HCT116 (cell line): ENCODE results near the gene ERFE. TPM values are rescaled to one million over a fixed set of nuclear protein-coding genes. Genes with fewer than 3 reads are reported as not detected.

Experiments used
- ATAC-seq: fragments of 200-7000 bp; cut with Tn5 transposase; 2 replicates; pipeline ENCODE4 v1.9.1; 2020; ENCODE audit warnings: mild to moderate bottlenecking, moderate library complexity
- BruUV-seq: library from RNA; stranded (reverse); fragments of 400-500 nt; replicated peaks from 2 replicates; lab custom pipeline; 2021; lab: Mats Ljungman, UMichigan
- CTCF ChIA-PET: fragments of 300-600 bp; sonication (Branson Sonifier 250); formaldehyde crosslinking; loops from one replicate; lab custom pipeline; 2021; ENCODE audit warnings: antibody characterized with exemption; lab: Charles Lee
- POLR2A ChIA-PET: fragments of 300-600, 350-600 bp; sonication (Branson Sonifier 250); formaldehyde crosslinking; loops from one replicate; lab custom pipeline; 2021; ENCODE audit warnings: antibody characterized with exemption; lab: Charles Lee
- RAD21 ChIA-PET, 2 experiments: fragments of 300-600 bp; sonication (Branson Sonifier 250); formaldehyde crosslinking; loops; one replicate each; lab custom pipeline; 2023; ENCODE audit warnings: low total read pairs in 2 of 2; ENCODE audit not compliant: uncharacterized antibody in 2 of 2, unreplicated experiment in 2 of 2, low non-redundant PET in 1 of 2; lab: Charles Lee
- DNase-seq: peaks from one replicate; pipeline ENCODE4 v3.0.0-alpha.2; 2010; ENCODE audit warnings: low read depth, low spot score
- H2AFZ ChIP-seq: fragments of 200-600 bp; shearing (Covaris generic), sonication (generic); 2 replicates; pipeline ENCODE4 v1.6.1; 2017; ENCODE audit warnings: low read depth, mixed run types, mixed read lengths, antibody characterized with exemption, low read length; ENCODE audit not compliant: poor library complexity, severe bottlenecking
- H3K27ac ChIP-seq: 2 replicates; pipeline ENCODE4 v1.5.1; 2012; ENCODE audit warnings: low read depth, low read length
- H3K27me3 ChIP-seq: fragments of 200-600 bp; sonication (generic); 2 replicates; pipeline ENCODE4 v1.6.1; 2016; ENCODE audit warnings: mixed run types, low read length, mixed read lengths; ENCODE audit not compliant: insufficient read depth
- H3K36me3 ChIP-seq, 2 experiments: fragments of 200-500 bp in 1 of 2; fragments of 200-600 bp in 1 of 2; sonication (Bioruptor generic) in 1 of 2; sonication (generic) in 1 of 2; 2 replicates each; pipeline versions ENCODE4 v1.5.1 to v1.6.1; 2014 to 2016; ENCODE audit warnings: low read length in 2 of 2, inconsistent platforms in 1 of 2, mixed read lengths in 1 of 2, mixed run types in 1 of 2; ENCODE audit not compliant: insufficient read depth in 2 of 2, control insufficient read depth in 1 of 2
- H3K4me1 ChIP-seq, 2 experiments: fragments of 200-600 bp in 1 of 2; sonication (generic) in 1 of 2; 2 replicates each; pipeline versions ENCODE4 v1.5.1 to v1.6.1; 2012 to 2017; ENCODE audit warnings: low read length in 2 of 2, inconsistent platforms in 1 of 2, mild to moderate bottlenecking in 1 of 2, mixed read lengths in 1 of 2, mixed run types in 1 of 2, moderate library complexity in 1 of 2; ENCODE audit not compliant: insufficient read depth in 2 of 2, control insufficient read depth in 1 of 2
- H3K4me2 ChIP-seq: fragments of 200-600 bp; sonication (generic); 2 replicates; pipeline ENCODE4 v1.6.1; 2017; ENCODE audit warnings: mixed run types, low read length, mixed read lengths
- H3K4me3 ChIP-seq, 2 experiments: fragments of 200-600 bp in 1 of 2; sonication (generic) in 1 of 2; replicated peaks in 1 of 2; 2 replicates each; pipeline ENCODE4 v1.5.1; 2011 to 2016; ENCODE audit warnings: low read length in 2 of 2, control low read depth in 1 of 2, low read depth in 1 of 2, mild to moderate bottlenecking in 1 of 2, mixed read lengths in 1 of 2, mixed run types in 1 of 2
- H3K79me2 ChIP-seq: fragments of 200-600 bp; sonication (generic); 2 replicates; pipeline ENCODE4 v1.6.1; 2017; ENCODE audit warnings: mild to moderate bottlenecking, mixed run types, low read length, moderate library complexity, mixed read lengths; ENCODE audit not compliant: insufficient read depth
- H3K9ac ChIP-seq: fragments of 200-600 bp; sonication (generic); 2 replicates; pipeline ENCODE4 v1.6.1; 2016; ENCODE audit warnings: low read length, mixed read lengths
- H3K9me2 ChIP-seq: fragments of 200-600 bp; sonication (generic), shearing (Covaris generic); 2 replicates; pipeline ENCODE4 v1.6.1; 2017; ENCODE audit warnings: mixed run types, mild to moderate bottlenecking, moderate library complexity; ENCODE audit not compliant: insufficient read depth
- H3K9me3 ChIP-seq, 2 experiments: fragments of 200-500 bp in 1 of 2; fragments of 200-600 bp in 1 of 2; sonication (Bioruptor generic) in 1 of 2; sonication (generic) in 1 of 2; 2 replicates each; pipeline ENCODE4 v1.6.1; 2014 to 2017; ENCODE audit warnings: low read length in 2 of 2, mixed read lengths in 2 of 2, inconsistent platforms in 1 of 2, low read depth in 1 of 2, mild to moderate bottlenecking in 1 of 2, mixed run types in 1 of 2, moderate library complexity in 1 of 2; ENCODE audit not compliant: control insufficient read depth in 1 of 2, insufficient read depth in 1 of 2
- H4K20me1 ChIP-seq: fragments of 200-600 bp; sonication (generic), shearing (Covaris generic); 2 replicates; pipeline ENCODE4 v1.6.1; 2017; ENCODE audit warnings: mixed run types, mild to moderate bottlenecking, moderate library complexity; ENCODE audit not compliant: insufficient read depth
- CBX3 ChIP-seq: IDR thresholded peaks from 2 replicates; pipeline ENCODE4 v1.6.1; 2012; ENCODE audit warnings: low read depth
- POLR2AphosphoS5 ChIP-seq: IDR thresholded peaks from 2 replicates; pipeline ENCODE4 v1.6.1; 2011; ENCODE audit warnings: mild to moderate bottlenecking, low read depth, low read length, moderate library complexity
- YY1 ChIP-seq: IDR thresholded peaks from 2 replicates; pipeline ENCODE4 v1.6.1; 2011; ENCODE audit warnings: low read length, low read depth, moderate library complexity, mild to moderate bottlenecking; ENCODE audit not compliant: insufficient replicate concordance; ENCODE audit errors: extremely low read depth
- ZFX ChIP-seq: fragments of 450-650 bp; IDR thresholded peaks from 2 replicates; pipeline ENCODE4 v1.6.1; 2017
- intact Hi-C: fragments of 100-400 bp; cut with micrococcal nuclease; formaldehyde crosslinking; loops from 2 replicates; pipeline ENCODE4 v1.10.0; 2022
- total RNA-seq: library from RNA; stranded (reverse); gene quantifications from one replicate; pipeline ENCODE4 v1.2.1, GENCODE V29; 2021; ENCODE audit not compliant: unreplicated experiment
- TF ChIP-seq, protein P1 (sequence below), 3 experiments: fragments of 200-600 bp in 1 of 3; sonication (generic) in 1 of 3; IDR thresholded peaks in 2 of 3; conservative IDR thresholded peaks in 1 of 3; 2 replicates each; pipeline ENCODE4 v1.5.1; 2012 to 2017; ENCODE audit warnings: low read depth in 2 of 3, low read length in 2 of 3, antibody characterized with exemption in 1 of 3, borderline replicate concordance in 1 of 3, control low read depth in 1 of 3, mild to moderate bottlenecking in 1 of 3, mixed read lengths in 1 of 3, mixed run types in 1 of 3, moderate library complexity in 1 of 3; ENCODE audit not compliant: insufficient read depth in 1 of 3
- TF ChIP-seq, protein P2 (sequence below): IDR thresholded peaks from 2 replicates; pipeline ENCODE4 v1.6.1; 2011; ENCODE audit warnings: mild to moderate bottlenecking, low read length, moderate library complexity; ENCODE audit not compliant: insufficient replicate concordance; ENCODE audit errors: extremely low read depth

ERFE gene
- total RNA-seq, 1 experiment from 2014 or later: 17.3 TPM

DNA sequence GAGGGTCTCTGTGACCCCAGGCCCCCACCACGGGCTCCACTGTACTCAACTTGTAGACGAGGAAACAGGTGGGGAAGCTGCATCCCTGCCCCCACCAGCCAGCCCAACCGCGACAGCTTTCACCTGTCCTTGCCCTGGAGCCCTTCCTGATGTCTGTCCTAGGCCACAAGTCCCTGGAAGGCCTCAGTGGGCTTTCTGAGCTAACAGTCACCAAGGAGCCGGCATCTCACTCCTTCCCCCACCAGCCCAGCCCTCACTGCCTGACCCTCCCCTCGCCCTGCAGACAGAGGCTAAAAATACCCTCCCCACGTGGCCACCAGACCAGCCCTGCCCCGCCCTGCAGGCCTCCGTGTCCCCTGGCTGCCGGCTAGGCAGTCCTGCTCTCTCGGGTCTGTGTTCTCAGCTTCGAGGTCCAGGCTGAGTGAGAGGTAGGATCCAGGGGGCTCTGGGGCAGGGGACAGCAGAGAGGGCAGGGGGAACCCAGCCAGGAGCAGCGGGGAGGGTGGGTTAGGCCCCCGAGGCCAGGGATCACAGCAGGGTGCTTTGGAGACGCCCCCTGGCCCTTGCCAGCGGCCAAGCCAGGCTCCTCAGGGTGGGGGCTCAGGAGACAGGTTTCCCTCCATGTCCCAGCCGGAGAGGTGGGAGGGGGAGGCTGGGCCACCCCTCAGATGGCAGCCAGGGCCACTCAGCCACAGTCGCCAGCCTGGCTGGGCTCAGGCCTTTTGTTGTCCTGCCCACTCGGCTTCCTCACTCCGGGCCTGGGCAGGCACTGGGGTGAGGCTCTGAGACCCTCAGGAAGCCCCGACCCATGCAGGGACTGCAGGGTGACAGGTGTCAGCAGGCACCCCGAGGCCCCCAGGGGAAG lies 20.2 kb upstream of the ERFE start, which contains the start of gene KLHL30:
Gene KLHL30, plus strand, starts transcription at position 338 of the 865 bp plus-strand sequence. CDS start 2,087 bp downstream, outside the sequence.
- Histone ChIP-seq H3K4me2 (peak within 1 kb of the TSS; percentile 52), H2AFZ (no peak within 1 kb of the TSS), H3K9ac (peak within 1 kb of the TSS; percentile 39), H3K9me2 (no peaks in the 10 kb centered on the region), H4K20me1 (no peaks in the 10 kb centered on the region), H3K27ac (peak within 1 kb of the TSS; percentile 42; the same call in 1 of the 2 replicates), H3K36me3 (no peaks in the 10 kb centered on the region), H3K9me3 (no peaks in the 10 kb centered on the region), H3K79me2 (no peaks in the 10 kb centered on the region), H3K27me3 (no peaks in the 10 kb centered on the region), H3K4me3 (peak within 1 kb of the TSS in 1 of 2 experiments; percentile 1; a peak in 1 of 4 replicates), H3K4me1 (peaks cover 42 to 52% of the 10 kb centered on the region in 2 experiments)
- TF ChIP-seq ZFX (0 out of 2 replicates have a peak, but pooled peaks have one; percentile 26), CBX3 (no peak)
- ATAC-seq: no peak
- CTCF ChIA-PET: interaction anchor here (1.0 to 1.3 kb wide), 3 partner anchors 14 to 280 kb away, joined by 3 to 6 read pairs (median 3); no protein-coding TSS in a partner anchor
- POLR2A ChIA-PET: no interaction called here
- DNase-seq: no peak
- BruUV-seq: no TSS peak
- RAD21 ChIA-PET: no interaction called here
- intact Hi-C loops: no loop called here

DNA sequence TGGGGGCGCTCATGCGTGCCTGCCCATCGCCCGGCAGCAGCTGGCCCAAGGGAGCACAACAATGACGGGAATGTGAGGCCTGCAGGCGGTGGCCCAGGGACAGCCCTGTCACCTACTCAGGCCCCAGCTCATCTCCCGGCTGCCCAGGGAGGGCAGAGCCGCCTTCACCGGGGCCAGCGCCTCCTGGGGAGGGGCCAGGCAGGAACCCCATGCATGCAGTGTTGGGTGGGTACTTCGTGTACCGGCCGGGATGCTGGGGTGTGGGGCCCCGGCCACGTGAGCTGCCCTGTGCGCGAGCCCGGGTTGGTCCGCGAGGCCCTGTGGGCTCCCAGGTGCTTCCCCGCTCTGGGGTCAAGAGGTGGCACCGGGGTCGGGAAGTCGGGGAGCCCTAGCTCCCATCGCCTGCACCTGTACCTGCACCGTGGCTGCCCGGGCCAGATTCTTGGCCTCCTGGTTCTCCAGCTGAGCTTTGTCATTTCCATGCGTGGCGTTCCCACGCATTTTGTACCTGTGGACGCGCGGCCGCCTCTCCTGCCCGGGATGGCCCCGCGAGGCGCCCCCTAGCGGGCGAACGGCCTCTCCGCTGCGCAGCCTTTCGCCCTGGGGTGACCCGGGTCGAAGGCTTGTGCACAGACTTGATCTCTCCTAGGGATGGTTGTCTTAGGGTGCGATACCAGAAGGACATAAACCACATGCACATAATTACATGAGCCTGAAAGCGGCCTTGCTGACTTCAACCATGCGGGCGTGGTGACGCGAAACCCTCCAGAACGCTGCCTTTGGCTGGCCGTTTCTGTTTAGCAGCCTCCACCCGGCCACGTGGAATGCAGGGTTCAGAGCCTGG lies 19.4 kb upstream of the ERFE start:
- CTCF ChIA-PET: interaction anchor here (1.0 to 1.3 kb wide), 3 partner anchors 13 to 281 kb away, joined by 3 to 6 read pairs (median 3); no protein-coding TSS in a partner anchor
- H3K9me3 ChIP-seq: no peaks in the 10 kb centered on the region
- H3K9ac ChIP-seq: peak overlapping the region; percentile 39; the same call in 1 of the 2 replicates
- no peaks in the 10 kb centered on the region for H3K79me2 ChIP-seq
- peak overlapping the region in 1 of 2 experiments; percentile 1; a peak in 1 of 4 replicates for H3K4me3 ChIP-seq
- BruUV-seq: no TSS peak
- no peaks in the 10 kb centered on the region for H3K9me2 ChIP-seq
- no peaks in the 10 kb centered on the region for H4K20me1 ChIP-seq
- H3K4me1 ChIP-seq: peaks cover 48 to 61% of the 10 kb centered on the region in 2 experiments
- H3K27ac ChIP-seq: peak overlapping the region; percentile 42; the same call in 1 of the 2 replicates
- TF ChIP-seq POLR2AphosphoS5 (no peak), YY1 (peak; percentile 25)
- TF ChIP-seq, protein P1, sequence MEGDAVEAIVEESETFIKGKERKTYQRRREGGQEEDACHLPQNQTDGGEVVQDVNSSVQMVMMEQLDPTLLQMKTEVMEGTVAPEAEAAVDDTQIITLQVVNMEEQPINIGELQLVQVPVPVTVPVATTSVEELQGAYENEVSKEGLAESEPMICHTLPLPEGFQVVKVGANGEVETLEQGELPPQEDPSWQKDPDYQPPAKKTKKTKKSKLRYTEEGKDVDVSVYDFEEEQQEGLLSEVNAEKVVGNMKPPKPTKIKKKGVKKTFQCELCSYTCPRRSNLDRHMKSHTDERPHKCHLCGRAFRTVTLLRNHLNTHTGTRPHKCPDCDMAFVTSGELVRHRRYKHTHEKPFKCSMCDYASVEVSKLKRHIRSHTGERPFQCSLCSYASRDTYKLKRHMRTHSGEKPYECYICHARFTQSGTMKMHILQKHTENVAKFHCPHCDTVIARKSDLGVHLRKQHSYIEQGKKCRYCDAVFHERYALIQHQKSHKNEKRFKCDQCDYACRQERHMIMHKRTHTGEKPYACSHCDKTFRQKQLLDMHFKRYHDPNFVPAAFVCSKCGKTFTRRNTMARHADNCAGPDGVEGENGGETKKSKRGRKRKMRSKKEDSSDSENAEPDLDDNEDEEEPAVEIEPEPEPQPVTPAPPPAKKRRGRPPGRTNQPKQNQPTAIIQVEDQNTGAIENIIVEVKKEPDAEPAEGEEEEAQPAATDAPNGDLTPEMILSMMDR (IDR thresholded peaks at IDR 0.05 in 2 of 3, conservative IDR thresholded peaks at IDR 0.05 in 1 of 3; ENCODE audit: borderline replicate concordance in 1 of 3, insufficient read depth in 1 of 3, low read depth in 2 of 3, low read length in 2 of 3): peak in 2 of 3 experiments; percentile 94 to 97; a peak in 4 of 6 replicates
- TF ChIP-seq, protein P2, sequence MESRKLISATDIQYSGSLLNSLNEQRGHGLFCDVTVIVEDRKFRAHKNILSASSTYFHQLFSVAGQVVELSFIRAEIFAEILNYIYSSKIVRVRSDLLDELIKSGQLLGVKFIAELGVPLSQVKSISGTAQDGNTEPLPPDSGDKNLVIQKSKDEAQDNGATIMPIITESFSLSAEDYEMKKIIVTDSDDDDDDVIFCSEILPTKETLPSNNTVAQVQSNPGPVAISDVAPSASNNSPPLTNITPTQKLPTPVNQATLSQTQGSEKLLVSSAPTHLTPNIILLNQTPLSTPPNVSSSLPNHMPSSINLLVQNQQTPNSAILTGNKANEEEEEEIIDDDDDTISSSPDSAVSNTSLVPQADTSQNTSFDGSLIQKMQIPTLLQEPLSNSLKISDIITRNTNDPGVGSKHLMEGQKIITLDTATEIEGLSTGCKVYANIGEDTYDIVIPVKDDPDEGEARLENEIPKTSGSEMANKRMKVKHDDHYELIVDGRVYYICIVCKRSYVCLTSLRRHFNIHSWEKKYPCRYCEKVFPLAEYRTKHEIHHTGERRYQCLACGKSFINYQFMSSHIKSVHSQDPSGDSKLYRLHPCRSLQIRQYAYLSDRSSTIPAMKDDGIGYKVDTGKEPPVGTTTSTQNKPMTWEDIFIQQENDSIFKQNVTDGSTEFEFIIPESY: no peak
- no peak overlapping the region for H2AFZ ChIP-seq
- RAD21 ChIA-PET: interaction anchor here in 1 of 2 experiments (0.6 kb wide), 1 partner anchor 44 kb away, joined by 3 read pairs; no protein-coding TSS in a partner anchor
- peak overlapping the region; percentile 52 for H3K4me2 ChIP-seq
- H3K36me3 ChIP-seq: no peaks in the 10 kb centered on the region
- intact Hi-C loops: no loop called here
- no peak for DNase-seq
- H3K27me3 ChIP-seq: no peaks in the 10 kb centered on the region
- ATAC-seq: peak; percentile 68
- POLR2A ChIA-PET: no interaction called here
